GM18520 (cell line): ENCODE measurements around the gene ZNF710.
"Not testable (repeated sequence)": the region's sequence is repeated elsewhere in the genome, so short reads cannot be mapped to it uniquely, and the experiment has no call there.

Experiments used
- ATAC-seq: cut with Tn5 transposase; IDR thresholded peaks from one replicate; pipeline ENCODE4 v1.9.1; 2021; ENCODE audit not compliant: unreplicated experiment

The ZNF710 gene

GRCh38 chr15:90058775-90059174 lies 57.7 kb downstream of the ZNF710 start:
- no peak for ATAC-seq

GRCh38 chr15:90059208-90059985 lies 58.3 kb downstream of the ZNF710 start:
- peak; percentile 86 for ATAC-seq

GRCh38 chr15:90060797-90061196 lies 59.7 kb downstream of the ZNF710 start:
- ATAC-seq: no peak

- no peak for ATAC-seq
Measured at GRCh38 chr15:90062023-90062442, 60.9 kb downstream of the ZNF710 start.

GRCh38 chr15:90062462-90062932 lies 61.4 kb downstream of the ZNF710 start:
- ATAC-seq: no peak

- ATAC-seq: no peak
Measured at GRCh38 chr15:90062973-90063769, 62.0 kb downstream of the ZNF710 start.

- no peak for ATAC-seq
Measured at GRCh38 chr15:90063770-90064247, 62.7 kb downstream of the ZNF710 start.

GRCh38 chr15:90064911-90065681 lies 64.0 kb downstream of the ZNF710 start:
- no peak for ATAC-seq

GRCh38 chr15:90065682-90066049 lies 64.5 kb downstream of the ZNF710 start:
- ATAC-seq: no peak

- ATAC-seq: no peak
Measured at GRCh38 chr15:90067181-90067952, 66.2 kb downstream of the ZNF710 start.

GRCh38 chr15:90067953-90068606 lies 67.0 kb downstream of the ZNF710 start:
- no peak for ATAC-seq

GRCh38 chr15:90070623-90071022 lies 69.5 kb downstream of the ZNF710 start:
- ATAC-seq: not testable (repeated sequence)

GRCh38 chr15:90071220-90071807 lies 70.2 kb downstream of the ZNF710 start:
- ATAC-seq: peak; percentile 74

GRCh38 chr15:90072978-90073640 lies 72.0 kb downstream of the ZNF710 start:
- no peak for ATAC-seq

GRCh38 chr15:90074023-90074422 lies 72.9 kb downstream of the ZNF710 start:
- ATAC-seq: no peak

GRCh38 chr15:90074916-90075315 lies 73.8 kb downstream of the ZNF710 start:
- ATAC-seq: no peak

- ATAC-seq: no peak
Measured at GRCh38 chr15:90075420-90076289, 74.5 kb downstream of the ZNF710 start.

- no peak for ATAC-seq
Measured at GRCh38 chr15:90076716-90077115, 75.6 kb downstream of the ZNF710 start.
